Transverse colon (tissue), 4 donors: ENCODE measurements around the gene PRRX2. TPM values are rescaled to one million over a fixed set of nuclear protein-coding genes. Genes with fewer than 3 reads are reported as not detected.
A peak's percentile ranks its signal among the peaks of the same experiment; 100 is the strongest.

Experiments
- DNase-seq: peaks from one replicate; pipeline ENCODE4 v3.0.0-alpha.2; 2019
- H3K27ac ChIP-seq, 4 donors: fragments of 200-600 bp; sonication (generic); 2 replicates each; pipeline ENCODE4 v1.5.1; 2016 to 2018; ENCODE audit warnings: inconsistent platforms in 4 of 4
- H3K27me3 ChIP-seq: fragments of 200-600 bp; sonication (generic); 2 replicates; pipeline ENCODE4 v1.5.1; 2017; ENCODE audit warnings: inconsistent platforms
- H3K36me3 ChIP-seq, 4 donors: fragments of 200-600 bp; sonication (generic); 2 replicates each; pipeline ENCODE4 v1.5.1; 2017 to 2019; ENCODE audit warnings: inconsistent platforms in 4 of 4
- H3K4me1 ChIP-seq, 4 donors: fragments of 200-600 bp; sonication (generic); 2 replicates each; pipeline ENCODE4 v1.5.1; 2017 to 2020; ENCODE audit warnings: inconsistent platforms in 4 of 4
- H3K4me3 ChIP-seq, 4 donors: fragments of 200-600 bp; sonication (generic); 1 replicate in 1 of 4; 2 replicates in 3 of 4; pipeline versions ENCODE4 v1.5.1 to v1.6.1; 2017 to 2019; ENCODE audit warnings: inconsistent platforms in 4 of 4
- H3K9me3 ChIP-seq, 2 donors: fragments of 200-600 bp; sonication (generic); 2 replicates each; pipeline ENCODE4 v1.5.1; 2017 to 2019; ENCODE audit warnings: inconsistent platforms in 2 of 2
- CTCF ChIP-seq, 5 experiments: fragments of 200-600 bp in 3 of 5; fragments of 450-650 bp in 2 of 5; sonication (generic) in 3 of 5; IDR thresholded peaks; 1 replicate in 2 of 5; 2 replicates in 3 of 5; pipeline ENCODE4 v1.5.1; 2016 to 2017; ENCODE audit warnings: antibody characterized with exemption in 5 of 5, inconsistent platforms in 3 of 5, mild to moderate bottlenecking in 2 of 5, moderate library complexity in 1 of 5
- EP300 ChIP-seq: sonication (generic); formaldehyde crosslinking; IDR thresholded peaks from one replicate; pipeline ENCODE4 v1.6.1; 2017; ENCODE audit warnings: antibody characterized with exemption, low read depth
- POLR2A ChIP-seq: fragments of 450-650 bp; IDR thresholded peaks from one replicate; pipeline ENCODE4 v1.6.1; 2016; ENCODE audit warnings: antibody characterized with exemption, mild to moderate bottlenecking, moderate library complexity
- POLR2AphosphoS5 ChIP-seq, 3 donors: sonication (generic); formaldehyde crosslinking; IDR thresholded peaks; one replicate each; pipeline ENCODE4 v1.6.1; 2016; ENCODE audit warnings: antibody characterized with exemption in 3 of 3
- WGBS, 2 donors: methylation state at CpG; one replicate each; pipeline ENCODE4 v1.1.5; 2018; ENCODE audit warnings: low coverage in 1 of 2; 5-methylcytosine and 5-hydroxymethylcytosine counted together
- in situ Hi-C, 4 donors: fragments of 200-750 bp; cut with MboI; loops; one replicate each; pipeline versions ENCODE4 v1.15.0 to v1.15.1; 2017; ENCODE audit warnings: low sequenced_read_pairs in 3 of 4, low pct_ligation_motif_present in 1 of 4, low pct_unique_long_range_greater_than_20kb in 1 of 4
- intact Hi-C: fragments of 100-400 bp; cut with DNase I; formaldehyde crosslinking; loops from one replicate; pipeline ENCODE4 v1.15.1; 2023; ENCODE audit warnings: low total_unique reads
- total RNA-seq, 4 donors: library from RNA; depleted of rRNA; stranded (reverse); fragments of >200 nt; gene quantifications; one replicate each; pipeline ENCODE4 v1.1.0, GENCODE V29; 2016

Gene PRRX2
- total RNA-seq, 4 donors from 2014 or later: 0.41 TPM; not detected in 3

GRCh38 chr9:129698254-129698757, 32.9 kb downstream of the PRRX2 start:
- peaks cover 48% of the 10 kb centered on the region for H3K27me3 ChIP-seq
- peak overlapping the region in 1 of 4 donors; percentile 42 for H3K4me3 ChIP-seq
- H3K9me3 ChIP-seq: no peaks in the 10 kb centered on the region
- H3K27ac ChIP-seq: peak overlapping the region in 2 of 4 donors; percentile 43 to 52
- TF ChIP-seq CTCF (IDR thresholded peaks at IDR 0.05) (no peak), EP300 (no peak), POLR2A (no peak), POLR2AphosphoS5 (IDR thresholded peaks at IDR 0.05) (no peak)
- 39% methylated on average over 13 of the region's 17 CpGs; no CpG with 5 or more reads in 1 of the 2 donors for WGBS, 2 donors
- intact Hi-C loops: no loop called here
- peak; percentile 11 for DNase-seq
- H3K36me3 ChIP-seq: no peaks in the 10 kb centered on the region
- in situ Hi-C loops: no loop called here
- H3K4me1 ChIP-seq: peaks cover 7 to 31% (median 19%) of the 10 kb centered on the region in 4 donors

- WGBS, 2 donors: 76 to 77% methylated on average over 4 to 11 of the region's 11 CpGs
- Histone ChIP-seq H3K27ac (no peak overlapping the region), H3K27me3 (peaks cover 35% of the 10 kb centered on the region), H3K4me3 (no peak overlapping the region), H3K9me3 (no peaks in the 10 kb centered on the region), H3K36me3 (no peaks in the 10 kb centered on the region), H3K4me1 (peaks cover 11 to 39% (median 26%) of the 10 kb centered on the region in 4 donors)
- DNase-seq: no peak
- intact Hi-C loops: no loop called here
- in situ Hi-C loops: no loop called here
- TF ChIP-seq EP300 (no peak), CTCF (IDR thresholded peaks at IDR 0.05) (no peak), POLR2A (no peak), POLR2AphosphoS5 (IDR thresholded peaks at IDR 0.05) (no peak)
Observed at GRCh38 chr9:129701054-129701453, 35.6 kb downstream of the PRRX2 start.

- WGBS, 2 donors: 88 to 89% methylated on average over 4 to 5 of the region's 5 CpGs
- Histone ChIP-seq H3K9me3 (no peaks in the 10 kb centered on the region), H3K36me3 (no peaks in the 10 kb centered on the region), H3K27ac (no peak overlapping the region), H3K4me3 (no peak overlapping the region), H3K27me3 (peaks cover 30% of the 10 kb centered on the region), H3K4me1 (peaks cover 11 to 39% (median 26%) of the 10 kb centered on the region in 4 donors)
- intact Hi-C loops: no loop called here
- in situ Hi-C loops: no loop called here
- no peak for TF ChIP-seq CTCF (IDR thresholded peaks at IDR 0.05)
- no peak for TF ChIP-seq EP300
- DNase-seq: no peak
Observed at GRCh38 chr9:129701549-129701948, 36.1 kb downstream of the PRRX2 start.

- peaks cover 17% of the 10 kb centered on the region for H3K27me3 ChIP-seq
- peak; percentile 85 for DNase-seq
- WGBS, 2 donors: 16 to 41% methylated on average over 5 to 19 of the region's 19 CpGs
- TF ChIP-seq EP300 (no peak), POLR2AphosphoS5 (IDR thresholded peaks at IDR 0.05) (peak in 2 of 3 donors; percentile 14 to 36)
- in situ Hi-C loops: no loop called here
- peaks cover 11 to 29% (median 19%) of the 10 kb centered on the region in 4 donors for H3K4me1 ChIP-seq
- H3K4me3 ChIP-seq: no peak overlapping the region
- no peaks in the 10 kb centered on the region for H3K9me3 ChIP-seq
- no peaks in the 10 kb centered on the region for H3K36me3 ChIP-seq
- peak overlapping the region in 3 of 4 donors; percentile 7 to 24 (median 21) for H3K27ac ChIP-seq
- intact Hi-C loops: no loop called here
Observed at GRCh38 chr9:129702589-129703520, 37.4 kb downstream of the PRRX2 start.
